ENCODE data around the gene TTLL8.

DNA sequence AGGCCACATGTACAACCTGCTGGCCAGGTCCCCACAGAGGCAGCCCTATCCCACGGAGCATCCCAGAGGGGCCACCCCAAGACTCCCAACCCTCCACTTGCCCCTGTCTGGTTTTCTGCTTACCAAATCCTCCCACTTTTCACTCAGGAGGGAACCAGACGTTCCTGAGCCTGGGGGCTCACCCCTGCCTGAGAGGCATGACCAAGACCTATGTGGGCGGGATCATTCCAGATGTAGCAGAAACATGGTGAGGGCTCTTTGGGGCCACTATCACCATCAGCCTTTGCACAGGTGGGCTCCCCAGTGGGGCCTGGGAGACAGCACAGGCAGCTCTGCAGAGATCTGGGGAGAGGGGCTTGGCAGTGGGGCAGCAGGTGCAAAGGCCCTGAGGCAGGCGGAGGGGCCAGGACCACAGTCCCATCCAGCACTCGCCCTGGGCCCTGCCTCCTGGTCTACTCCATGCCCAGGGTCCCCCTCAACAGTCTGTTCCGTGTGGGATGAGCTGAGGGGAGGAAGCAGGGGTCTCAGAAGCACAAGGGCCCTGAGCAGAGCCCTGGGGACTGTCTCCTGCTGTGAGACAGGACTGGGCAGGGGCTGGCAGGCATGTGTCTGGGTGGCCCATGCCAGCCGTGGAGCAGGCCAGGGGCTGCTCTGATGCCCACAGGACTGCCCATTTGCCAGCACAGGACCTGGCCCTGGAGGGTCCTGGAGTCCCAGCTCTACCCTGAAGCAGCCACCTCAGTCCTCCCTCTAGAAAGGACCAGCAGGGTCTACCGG is 88.2 kb downstream of the TTLL8 start:
- TF ChIP-seq FOXM1 (IDR thresholded peaks at IDR 0.05; ENCODE audit: borderline replicate concordance), result no peak
- no peak for TF ChIP-seq SUZ12 (IDR thresholded peaks at IDR 0.05)
- no peak for TF ChIP-seq FOXK2 (IDR thresholded peaks at IDR 0.05)
- no peak for TF ChIP-seq ELF4 (IDR thresholded peaks at IDR 0.05)
- no peak for TF ChIP-seq BHLHE40 (IDR thresholded peaks at IDR 0.05; ENCODE audit: borderline replicate concordance)
- TF ChIP-seq ARNT (IDR thresholded peaks at IDR 0.05), result no peak
